DOHH2 (cell line): ENCODE results near the gene SLC38A9.

Experiments
- CTCF ChIP-seq: fragments of 200-600 bp; sonication (generic); IDR thresholded peaks from one replicate; pipeline ENCODE4 v1.5.1; 2014; ENCODE audit warnings: antibody characterized with exemption, mild to moderate bottlenecking, low read depth, low read length; ENCODE audit not compliant: poor library complexity, severe bottlenecking
- EZH2phosphoT487 ChIP-seq: fragments of 200-600 bp; sonication (generic); IDR thresholded peaks from 2 replicates; pipeline ENCODE4 v1.6.1; 2017; ENCODE audit warnings: borderline replicate concordance, mild to moderate bottlenecking, antibody characterized with exemption, low read length, moderate library complexity, mixed read lengths

GRCh38 chr5:55623789-55624188 is 88.3 kb downstream of the SLC38A9 start:
- TF ChIP-seq CTCF (no peak), EZH2phosphoT487 (no peak)
